Measurements from ENCODE around the gene ZFAND2A. TPM values are rescaled to one million over a fixed set of nuclear protein-coding genes. Genes with fewer than 3 reads are reported as not detected.

ZFAND2A gene
- total RNA-seq, 2 experiments from 2014 or later: 22.0 to 23.6 TPM

DNA sequence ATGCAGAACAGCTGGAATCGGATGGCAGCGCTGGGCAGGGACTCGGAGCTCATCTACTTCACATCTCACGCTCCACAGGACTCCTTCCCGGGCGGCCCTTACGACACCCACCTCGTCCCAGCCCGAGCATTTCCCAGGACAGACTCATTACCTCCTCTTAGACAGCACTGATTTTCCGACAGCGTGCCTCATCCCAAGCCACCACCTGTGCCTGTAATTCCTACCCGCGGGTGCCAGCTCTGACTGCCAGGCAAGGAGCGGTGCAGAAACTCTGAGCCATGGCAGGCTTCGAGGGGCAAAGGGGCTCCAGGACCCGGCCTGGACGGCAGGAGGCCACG lies 46.5 kb downstream of the ZFAND2A start:
- no peak for DNase-seq
- Mint-ChIP-seq H3K27ac (no peak overlapping the region), H3K4me3 (no peak overlapping the region), H3K36me3 (peaks cover 19% of the 10 kb centered on the region), H3K27me3 (no peaks in the 10 kb centered on the region), H3K4me1 (peaks cover 7% of the 10 kb centered on the region), H3K9me3 (peaks cover 11% of the 10 kb centered on the region)

DNA sequence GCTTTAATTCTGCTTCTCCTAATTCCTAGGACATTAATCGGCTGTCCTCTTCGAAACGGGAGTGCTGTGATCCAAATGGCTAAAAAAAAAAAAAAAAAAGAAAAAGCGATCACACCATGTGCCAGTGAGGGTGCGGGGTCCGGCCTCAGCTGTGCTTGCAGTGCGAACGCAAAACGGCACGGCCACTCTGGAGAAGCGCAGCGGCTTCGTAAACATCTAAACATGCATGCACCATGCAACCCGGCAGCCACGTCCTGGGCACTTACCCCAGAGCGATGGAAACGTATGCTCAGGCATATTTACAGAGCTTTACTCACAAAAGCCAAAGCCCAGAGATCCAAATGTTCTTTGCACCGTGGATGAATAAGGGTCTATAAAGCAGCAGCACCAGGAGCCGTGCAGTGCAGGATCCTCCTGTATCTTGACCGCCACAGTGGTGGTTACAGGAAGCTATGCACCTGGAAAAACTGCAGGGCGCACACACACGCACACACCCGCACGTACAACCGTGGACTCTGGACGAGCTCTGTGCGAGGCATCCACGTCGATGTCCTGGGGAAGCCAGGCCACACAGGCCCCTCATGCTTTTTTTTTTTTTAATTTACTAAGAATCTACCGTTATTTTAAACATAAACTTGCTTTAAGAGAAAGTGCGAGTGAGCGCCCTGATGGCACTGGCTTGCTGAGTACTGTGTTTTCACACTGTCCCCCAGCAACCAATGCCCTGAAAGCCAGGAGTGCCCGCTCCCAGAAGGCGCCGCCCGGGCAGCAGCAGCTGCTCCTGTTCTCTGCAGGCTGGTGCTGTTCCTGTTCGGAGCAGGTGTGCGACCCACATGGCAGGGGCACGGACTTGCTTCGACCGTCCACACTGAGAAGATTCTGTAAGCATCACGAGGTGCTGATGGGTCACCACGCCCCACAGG lies 47.1 kb downstream of the ZFAND2A start:
- Mint-ChIP-seq H3K27ac (no peak overlapping the region), H3K9me3 (peaks cover 10% of the 10 kb centered on the region), H3K4me3 (no peak overlapping the region), H3K4me1 (peaks cover 2% of the 10 kb centered on the region), H3K36me3 (peaks cover 16% of the 10 kb centered on the region), H3K27me3 (no peaks in the 10 kb centered on the region)
- DNase-seq: no peak

DNA sequence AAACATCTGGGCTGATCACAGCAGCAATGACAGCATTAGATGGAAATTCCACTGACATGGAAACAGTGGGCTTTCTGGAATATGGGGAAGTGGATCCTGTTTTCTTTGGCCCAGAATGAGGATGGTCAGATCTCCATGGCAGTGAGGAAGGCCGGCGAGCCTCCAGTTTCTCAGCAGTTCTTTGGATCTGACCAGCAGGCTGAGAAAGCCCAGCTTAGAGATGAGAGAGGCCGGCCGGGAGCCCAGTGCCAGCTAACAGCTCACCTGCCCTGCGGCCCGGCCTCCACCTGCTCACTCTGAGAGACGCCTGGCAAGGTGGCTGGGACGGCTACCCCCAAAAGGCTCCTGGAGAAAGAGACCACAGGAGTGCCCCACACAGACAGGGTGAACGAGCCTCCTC lies 47.9 kb downstream of the ZFAND2A start:
- Mint-ChIP-seq H3K27ac (no peak overlapping the region), H3K27me3 (no peaks in the 10 kb centered on the region), H3K4me3 (no peak overlapping the region), H3K4me1 (no peaks in the 10 kb centered on the region), H3K36me3 (peaks cover 9% of the 10 kb centered on the region), H3K9me3 (peaks cover 5% of the 10 kb centered on the region)
- no peak for DNase-seq

DNA sequence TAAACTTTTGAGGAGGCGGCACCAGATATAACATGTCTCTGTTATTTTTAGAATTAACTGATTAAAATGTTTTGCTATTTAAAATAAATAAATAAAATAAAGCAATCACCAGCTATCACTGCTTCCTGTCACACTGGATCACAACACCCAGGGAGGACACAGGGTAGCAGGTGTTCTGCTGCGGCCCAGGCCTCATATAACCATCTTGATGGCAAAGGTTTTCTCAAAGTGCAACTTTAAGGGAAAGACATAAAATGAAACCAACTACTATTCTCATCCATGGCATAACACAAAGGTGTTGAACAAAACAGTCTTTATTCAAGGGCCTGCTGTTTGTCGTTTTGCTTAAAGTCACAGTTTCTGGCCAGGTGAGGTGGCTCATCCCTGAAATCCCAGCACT lies 48.8 kb downstream of the ZFAND2A start:
- H3K27me3 Mint-ChIP-seq: no peaks in the 10 kb centered on the region
- H3K4me3 Mint-ChIP-seq: no peak overlapping the region
- H3K27ac Mint-ChIP-seq: no peak overlapping the region
- no peaks in the 10 kb centered on the region for H3K4me1 Mint-ChIP-seq
- peaks cover 7% of the 10 kb centered on the region for H3K36me3 Mint-ChIP-seq
- DNase-seq: no peak
- H3K9me3 Mint-ChIP-seq: peaks cover 4% of the 10 kb centered on the region

DNA sequence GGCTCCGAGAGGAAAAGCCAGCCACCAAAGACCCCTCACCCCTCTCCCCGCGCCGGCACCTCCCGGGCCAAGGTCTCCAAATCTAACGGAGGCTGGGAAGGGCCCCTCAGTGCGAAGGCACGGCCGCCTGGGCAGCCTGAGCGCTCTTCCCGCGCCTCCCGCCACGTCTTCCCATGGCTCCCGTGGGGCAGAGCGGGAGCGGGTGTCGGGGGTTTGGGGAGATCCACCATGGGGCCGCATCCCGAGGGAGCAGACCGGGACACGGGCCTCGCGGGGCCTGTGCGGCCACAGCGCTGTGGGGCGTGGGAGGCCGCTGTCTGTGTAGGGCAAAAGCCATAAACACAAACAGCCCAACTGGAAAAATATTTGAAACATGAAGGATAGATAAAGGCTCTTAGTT lies 49.6 kb downstream of the ZFAND2A start:
- Mint-ChIP-seq H3K27ac (no peak overlapping the region), H3K27me3 (no peaks in the 10 kb centered on the region), H3K4me1 (no peaks in the 10 kb centered on the region), H3K9me3 (no peaks in the 10 kb centered on the region), H3K4me3 (no peak overlapping the region), H3K36me3 (no peaks in the 10 kb centered on the region)
- no peak for DNase-seq

DNA sequence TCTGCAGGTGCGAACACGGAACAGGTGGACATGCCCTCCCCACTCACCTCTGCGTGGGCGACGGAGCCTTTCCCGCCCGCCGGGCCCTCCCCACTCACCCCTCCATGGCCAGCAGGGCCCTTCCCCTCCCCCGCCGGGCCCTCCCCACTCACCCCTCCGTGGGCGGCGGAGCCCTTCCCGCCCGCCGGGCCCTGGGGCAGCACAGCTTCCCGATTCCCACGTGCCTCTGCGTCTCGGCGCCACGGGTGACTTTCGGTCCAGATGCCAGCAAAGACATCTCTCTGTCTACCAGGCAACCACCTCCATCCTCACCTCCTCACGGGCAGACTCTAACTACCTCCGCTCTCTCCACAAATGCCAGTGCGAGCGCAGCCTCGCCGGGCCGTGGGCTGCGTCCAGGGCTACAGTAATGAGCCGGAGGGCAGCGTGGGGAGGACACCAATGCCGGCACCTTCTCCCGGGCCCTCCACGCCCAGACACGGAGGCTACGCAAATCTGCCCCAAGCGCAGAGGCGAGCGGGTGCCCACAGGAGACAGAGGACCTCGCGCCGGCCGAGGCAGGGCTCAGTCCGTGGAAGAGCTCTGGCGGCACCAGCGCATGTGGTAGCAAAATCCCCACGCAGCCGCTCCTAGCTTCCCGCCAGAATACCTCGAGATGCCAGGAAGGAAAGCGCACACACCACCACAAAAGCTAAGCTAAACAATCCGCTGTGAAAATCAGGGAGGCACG lies 50.2 kb downstream of the ZFAND2A start:
- Mint-ChIP-seq H3K4me1 (peaks cover 6% of the 10 kb centered on the region), H3K27me3 (no peaks in the 10 kb centered on the region), H3K4me3 (no peak overlapping the region), H3K36me3 (no peaks in the 10 kb centered on the region), H3K9me3 (no peaks in the 10 kb centered on the region), H3K27ac (no peak overlapping the region)
- DNase-seq: no peak

DNA sequence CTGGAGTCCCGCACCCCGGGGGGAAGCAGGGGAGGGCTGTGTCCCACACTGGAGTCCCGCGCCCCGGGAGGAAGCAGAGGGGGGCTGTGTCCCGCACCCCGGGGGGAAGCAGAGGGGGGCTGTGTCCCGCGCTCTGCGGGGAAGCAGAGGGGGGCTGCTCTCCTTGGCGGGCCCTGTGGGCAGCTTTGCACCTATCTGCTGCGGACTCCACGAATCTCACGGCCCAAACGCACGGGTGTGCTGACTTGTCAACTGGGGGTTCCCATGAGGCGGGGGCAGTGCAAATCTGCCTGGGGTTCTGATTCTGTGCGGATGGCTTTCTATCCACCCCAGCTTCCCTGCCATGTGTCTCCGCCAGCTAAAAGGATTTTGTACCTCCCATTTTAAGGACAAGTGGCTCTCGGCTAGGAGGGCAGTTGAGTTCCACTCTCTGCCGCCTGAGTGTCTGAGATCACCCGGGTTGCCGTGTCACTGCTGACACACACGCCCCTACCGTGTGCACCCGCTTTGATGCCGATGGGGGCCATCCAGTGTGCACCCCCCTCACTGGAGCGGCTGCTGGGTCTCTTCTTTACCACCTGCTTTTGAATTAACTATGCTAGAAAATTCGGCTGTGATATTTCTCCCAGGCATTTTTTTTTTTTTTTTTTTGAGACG lies 51.6 kb downstream of the ZFAND2A start:
- no peaks in the 10 kb centered on the region for H3K27me3 Mint-ChIP-seq
- H3K4me3 Mint-ChIP-seq: no peak overlapping the region
- H3K4me1 Mint-ChIP-seq: peaks cover 12% of the 10 kb centered on the region
- H3K9me3 Mint-ChIP-seq: no peaks in the 10 kb centered on the region
- no peaks in the 10 kb centered on the region for H3K36me3 Mint-ChIP-seq
- no peak overlapping the region for H3K27ac Mint-ChIP-seq
- no peak for DNase-seq

DNA sequence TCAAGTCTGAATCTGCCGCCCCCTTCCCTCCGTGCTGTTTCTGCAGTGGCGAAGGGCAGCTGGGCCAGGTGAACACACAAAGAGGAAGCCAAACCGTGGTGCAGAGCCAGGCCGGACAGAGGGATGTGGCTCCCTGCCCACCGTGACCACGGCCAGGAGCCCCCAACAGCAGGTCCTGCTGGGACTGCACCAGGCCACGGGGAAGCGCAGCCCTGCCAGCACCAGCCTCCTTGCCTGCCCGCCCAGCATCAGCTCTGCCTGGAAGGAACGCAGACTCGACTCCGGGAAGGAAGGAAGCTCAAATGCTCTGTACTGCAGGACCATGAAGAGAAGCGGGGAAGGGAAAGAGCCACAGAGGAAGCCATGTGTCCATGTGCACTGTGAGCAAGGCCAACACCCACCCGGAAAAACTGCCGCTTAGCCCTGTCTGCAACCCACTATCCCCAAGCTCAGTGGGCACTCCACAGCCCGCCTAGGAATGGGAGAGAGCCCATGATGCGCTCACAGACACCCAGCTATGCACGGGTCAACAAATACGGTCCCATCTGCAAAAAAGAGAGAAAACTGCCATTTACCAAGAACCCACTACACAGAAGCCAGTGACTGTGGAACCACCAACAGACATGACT lies 53.1 kb downstream of the ZFAND2A start:
- H3K36me3 Mint-ChIP-seq: no peaks in the 10 kb centered on the region
- H3K4me3 Mint-ChIP-seq: no peak overlapping the region
- H3K9me3 Mint-ChIP-seq: no peaks in the 10 kb centered on the region
- H3K27ac Mint-ChIP-seq: no peak overlapping the region
- H3K4me1 Mint-ChIP-seq: peaks cover 17% of the 10 kb centered on the region
- H3K27me3 Mint-ChIP-seq: no peaks in the 10 kb centered on the region
- DNase-seq: no peak

DNA sequence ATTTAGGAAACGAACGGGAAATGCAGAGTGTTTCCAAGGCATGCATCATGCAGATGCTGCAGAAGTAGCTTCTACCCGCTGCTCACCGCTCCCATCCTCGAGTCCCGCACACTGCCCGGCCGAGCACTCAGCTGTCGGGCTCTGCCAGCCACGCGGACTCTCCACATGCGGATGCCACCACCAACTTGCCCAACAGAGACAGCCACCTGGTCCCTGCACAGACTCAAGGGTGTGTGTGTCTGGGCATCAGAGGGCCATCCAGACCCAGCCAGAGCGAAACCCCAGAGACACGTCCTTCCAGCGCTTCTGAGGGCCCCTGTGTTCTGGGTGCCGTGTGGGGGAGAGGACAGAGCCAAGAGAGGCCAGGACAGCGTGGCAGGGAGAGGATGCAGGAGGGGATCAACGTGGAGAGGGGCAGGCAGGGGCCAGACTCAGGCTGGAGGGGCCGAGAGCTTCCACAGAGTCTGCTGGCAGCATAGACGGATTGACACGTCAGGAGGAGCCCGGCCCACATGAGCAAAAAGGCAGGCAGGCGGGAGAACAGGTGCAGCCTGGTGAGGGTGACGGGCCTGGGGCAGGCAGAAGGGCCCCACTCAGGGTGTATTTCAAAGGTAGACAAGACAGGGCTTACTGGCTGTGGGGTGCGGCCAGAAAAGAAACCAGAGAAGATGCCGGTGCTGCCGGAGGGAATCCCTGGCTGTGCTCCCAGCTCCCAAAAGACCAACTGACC lies 53.8 kb downstream of the ZFAND2A start:
- H3K36me3 Mint-ChIP-seq: no peaks in the 10 kb centered on the region
- no peak overlapping the region for H3K4me3 Mint-ChIP-seq
- H3K4me1 Mint-ChIP-seq: peaks cover 17% of the 10 kb centered on the region
- DNase-seq: no peak
- no peak overlapping the region for H3K27ac Mint-ChIP-seq
- H3K27me3 Mint-ChIP-seq: no peaks in the 10 kb centered on the region
- no peaks in the 10 kb centered on the region for H3K9me3 Mint-ChIP-seq

DNA sequence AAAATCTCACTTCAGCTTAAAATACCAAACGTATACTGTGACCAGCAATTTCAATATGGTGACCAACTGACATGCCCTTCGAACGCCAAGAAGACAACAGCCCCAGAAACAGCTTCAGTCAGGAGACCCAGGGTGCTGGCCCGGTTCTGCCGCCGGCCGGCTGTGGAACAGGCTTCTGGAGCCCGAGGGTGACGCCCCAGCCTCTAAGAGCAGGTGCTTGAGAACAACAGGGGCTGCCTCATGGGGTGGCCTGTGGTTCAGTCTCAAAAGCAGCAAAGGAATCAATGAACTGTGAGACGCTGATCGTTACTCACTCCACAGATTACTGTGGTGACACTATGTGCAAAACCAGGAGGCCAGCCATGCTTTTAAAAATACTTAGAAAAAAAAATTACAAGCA lies 54.8 kb downstream of the ZFAND2A start:
- Mint-ChIP-seq H3K4me1 (peaks cover 17% of the 10 kb centered on the region), H3K27ac (no peak overlapping the region), H3K27me3 (no peaks in the 10 kb centered on the region), H3K36me3 (no peaks in the 10 kb centered on the region), H3K4me3 (no peak overlapping the region), H3K9me3 (no peaks in the 10 kb centered on the region)
- DNase-seq: no peak

DNA sequence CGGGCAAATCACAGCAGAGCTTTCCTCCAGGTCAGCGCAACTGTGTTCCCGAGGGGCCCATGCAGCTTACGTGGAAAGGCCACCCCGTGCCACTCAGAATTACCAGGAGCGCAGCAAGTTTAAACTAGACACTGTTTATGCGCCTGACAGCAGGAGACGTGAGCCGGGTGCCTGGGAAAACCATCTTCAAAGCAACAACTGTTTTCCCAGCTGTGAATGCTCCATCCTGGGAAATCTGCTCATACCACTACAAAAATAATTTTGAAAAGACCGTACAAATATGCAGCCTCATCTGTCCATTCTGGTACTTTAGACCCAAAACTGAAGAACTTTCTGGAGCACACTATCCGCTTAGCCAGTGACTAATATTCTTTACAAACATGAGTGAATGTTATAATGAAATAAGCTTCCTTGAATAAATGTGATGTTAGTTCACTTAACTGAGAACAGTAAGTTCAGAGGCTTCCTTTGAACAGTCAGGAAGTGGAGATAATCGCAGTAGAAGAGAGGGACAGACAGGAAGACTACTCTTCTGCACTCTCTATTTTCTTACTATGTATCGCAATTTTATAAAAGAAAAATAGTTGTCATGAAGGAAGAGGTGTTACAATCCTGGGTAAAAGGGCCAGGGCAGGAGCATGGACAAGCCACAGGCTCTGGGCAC lies 55.3 kb downstream of the ZFAND2A start:
- DNase-seq: no peak
- peaks cover 17% of the 10 kb centered on the region for H3K4me1 Mint-ChIP-seq
- H3K9me3 Mint-ChIP-seq: no peaks in the 10 kb centered on the region
- H3K27me3 Mint-ChIP-seq: no peaks in the 10 kb centered on the region
- H3K36me3 Mint-ChIP-seq: no peaks in the 10 kb centered on the region
- no peak overlapping the region for H3K27ac Mint-ChIP-seq
- no peak overlapping the region for H3K4me3 Mint-ChIP-seq

DNA sequence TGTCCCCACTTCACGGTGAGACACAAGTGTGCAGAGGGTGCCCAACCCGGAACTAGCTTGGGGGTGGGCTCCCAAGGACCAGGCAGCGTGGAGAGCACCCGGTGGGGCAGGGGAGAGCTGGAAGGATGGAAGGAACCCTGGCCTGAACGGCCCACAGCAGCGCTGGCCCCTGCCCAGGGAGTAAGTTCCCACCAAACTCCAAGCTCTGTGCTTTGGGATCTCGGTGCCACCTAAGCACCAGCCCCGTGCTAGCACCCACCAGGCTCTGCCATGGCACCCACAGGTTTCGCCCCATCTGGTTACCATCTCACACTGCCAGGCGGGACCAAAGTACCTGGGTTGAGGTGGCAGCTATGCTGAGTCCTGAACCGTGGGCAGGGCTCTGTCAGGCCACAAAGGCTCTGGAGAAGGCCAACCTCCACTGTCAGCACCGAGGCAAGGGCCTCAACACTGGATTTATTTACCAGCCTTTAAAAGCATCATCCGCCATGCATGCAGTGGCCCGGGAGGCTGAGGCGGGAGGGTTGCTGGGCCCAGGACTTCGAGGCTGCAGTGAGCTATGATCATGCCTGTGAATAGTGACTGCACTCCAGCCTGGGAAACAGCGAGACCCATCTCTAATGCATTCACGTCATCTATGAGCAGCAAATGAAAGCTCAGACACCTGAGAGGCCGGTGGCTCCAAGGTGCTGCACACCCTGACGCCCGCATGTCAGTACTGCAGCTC lies 56.0 kb downstream of the ZFAND2A start:
- H3K4me3 Mint-ChIP-seq: no peak overlapping the region
- no peaks in the 10 kb centered on the region for H3K9me3 Mint-ChIP-seq
- no peaks in the 10 kb centered on the region for H3K27me3 Mint-ChIP-seq
- DNase-seq: no peak
- no peaks in the 10 kb centered on the region for H3K36me3 Mint-ChIP-seq
- H3K4me1 Mint-ChIP-seq: peaks cover 17% of the 10 kb centered on the region
- no peak overlapping the region for H3K27ac Mint-ChIP-seq

DNA sequence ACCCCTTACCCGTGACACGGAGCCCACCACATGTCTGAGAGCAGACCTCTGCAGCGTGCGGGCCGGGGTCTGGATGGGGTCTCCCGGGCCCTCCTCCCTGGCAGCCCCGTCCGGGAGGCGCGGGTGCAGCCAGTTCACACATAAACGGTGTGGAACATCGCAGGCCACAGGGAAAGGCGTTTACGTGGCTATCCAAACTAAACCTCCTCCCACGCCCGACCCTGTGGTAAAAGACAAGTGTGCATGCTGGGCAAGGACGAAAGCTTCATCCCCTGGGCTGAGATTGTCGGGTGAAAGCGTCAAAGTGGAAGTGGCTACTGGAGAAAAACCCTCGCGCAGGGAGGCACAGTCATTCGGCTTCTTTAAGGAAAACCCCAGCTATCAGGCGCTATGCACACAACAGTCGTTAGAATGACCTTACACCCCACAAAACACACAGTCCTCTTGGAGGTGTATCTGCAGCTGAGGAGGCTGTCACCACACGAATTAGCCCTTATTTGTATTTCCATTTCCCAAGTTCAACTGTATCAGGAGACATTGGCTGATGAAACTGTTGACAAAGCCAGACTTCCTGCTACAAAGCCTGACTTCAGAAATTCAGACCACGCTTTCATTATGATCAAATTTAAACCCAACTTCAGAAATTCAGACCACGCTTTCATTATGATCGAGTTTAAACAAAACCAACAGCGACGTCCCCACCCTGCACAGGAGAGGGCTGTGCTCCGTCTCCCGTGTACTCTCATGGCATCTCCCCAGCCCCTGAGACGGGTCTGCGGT lies 56.8 kb downstream of the ZFAND2A start:
- H3K4me3 Mint-ChIP-seq: no peak overlapping the region
- H3K27ac Mint-ChIP-seq: peak overlapping the region; percentile 13
- peaks cover 1% of the 10 kb centered on the region for H3K36me3 Mint-ChIP-seq
- DNase-seq: peak; percentile 20
- H3K4me1 Mint-ChIP-seq: peaks cover 17% of the 10 kb centered on the region
- H3K9me3 Mint-ChIP-seq: no peaks in the 10 kb centered on the region
- no peaks in the 10 kb centered on the region for H3K27me3 Mint-ChIP-seq

Measured in activated naive CD8-positive, alpha-beta T cell treated with anti-CD3 and anti-CD28 coated beads for 36 hours (primary cell).